ENCODE data around the gene DPH1. TPM values are rescaled to one million over a fixed set of nuclear protein-coding genes. Genes with fewer than 3 reads are reported as not detected.

DPH1 gene
- total RNA-seq, 4 donors from 2014 or later, result 36.8 to 53.1 (median 37.6) TPM

DNA sequence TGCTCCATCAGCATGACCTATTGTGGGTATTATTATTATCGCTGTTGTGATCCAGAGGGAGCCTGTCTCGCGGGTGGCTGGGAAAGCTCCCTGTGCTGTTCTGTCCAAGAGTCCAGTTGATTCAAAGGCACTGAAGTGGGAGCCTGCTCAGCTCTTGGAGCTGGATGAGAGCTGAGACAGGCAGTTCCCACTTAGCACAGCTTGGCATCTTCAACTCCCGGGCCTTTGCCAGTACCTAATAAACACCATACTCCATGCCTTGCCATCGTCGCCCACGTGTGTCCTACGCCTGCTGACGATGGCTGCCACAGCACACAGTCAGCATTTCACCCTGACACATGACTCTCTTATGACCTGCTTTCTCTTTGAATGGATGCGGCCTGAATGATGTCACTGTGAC is 37.4 kb upstream of the DPH1 start:
- DNase-seq (ENCODE audit: low spot score) (no peak), ATAC-seq (ENCODE audit: low FRiP score) (no peak)
- TF ChIP-seq CTCF (IDR thresholded peaks at IDR 0.05), result no peak

GRCh38 chr17:1994707-1995106 is 35.2 kb upstream of the DPH1 start:
- no peak for TF ChIP-seq CTCF (IDR thresholded peaks at IDR 0.05)
- ATAC-seq (ENCODE audit: low FRiP score), result no peak
- DNase-seq (ENCODE audit: low spot score), result no peak

- TF ChIP-seq CTCF (IDR thresholded peaks at IDR 0.05), result no peak
- DNase-seq (ENCODE audit: low spot score) (no peak), ATAC-seq (ENCODE audit: low FRiP score) (no peak)
These were observed 34.5 kb upstream of the DPH1 start for GRCh38 chr17:1995321-1995892.

DNA sequence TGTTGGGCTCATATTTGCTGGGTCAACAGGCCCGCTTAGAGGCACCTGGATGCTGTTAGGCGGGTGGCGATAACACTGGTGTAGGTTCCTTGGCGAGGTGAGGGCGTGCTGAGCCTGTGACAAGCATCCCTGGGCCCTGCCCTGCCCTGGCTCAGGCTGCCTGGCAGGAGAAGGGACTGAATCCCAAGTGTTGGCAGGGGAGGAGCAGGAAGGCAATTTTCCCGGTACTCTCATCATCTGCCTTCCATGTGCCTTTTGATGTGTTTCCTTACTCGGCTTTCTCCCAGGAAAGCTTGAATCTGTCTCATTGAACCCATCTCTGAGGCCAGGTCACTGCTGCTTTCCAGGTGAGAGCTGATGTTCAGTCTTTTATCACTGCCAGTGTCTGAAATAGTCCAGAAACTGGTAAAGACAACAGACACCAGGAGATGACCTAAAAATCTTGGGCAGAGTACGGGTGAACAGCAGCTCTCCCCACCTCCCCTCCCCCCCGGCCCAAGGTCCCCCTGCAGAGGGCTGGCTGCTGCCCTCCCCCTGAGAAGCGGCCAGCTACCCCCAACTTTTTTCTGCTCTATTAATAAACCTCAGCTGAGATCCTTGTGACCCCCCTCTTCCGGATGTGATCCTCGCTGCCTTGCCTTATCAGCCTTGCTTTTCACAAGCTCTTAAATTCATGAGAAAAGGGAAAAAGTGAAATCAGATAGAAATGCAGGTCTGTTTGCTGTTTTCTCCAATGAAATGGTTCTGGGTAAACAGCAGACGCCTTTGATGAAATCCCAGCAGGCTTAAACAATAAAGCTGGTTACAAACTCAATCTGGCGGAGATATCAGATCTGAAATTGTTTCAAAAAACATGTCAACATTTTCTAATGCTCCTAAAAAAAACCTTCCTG is 33.8 kb upstream of the DPH1 start:
- DNase-seq (ENCODE audit: low spot score) (no peak), ATAC-seq (ENCODE audit: low FRiP score) (no peak)
- no peak for TF ChIP-seq CTCF (IDR thresholded peaks at IDR 0.05)

- TF ChIP-seq CTCF (IDR thresholded peaks at IDR 0.05), result no peak
- ATAC-seq (ENCODE audit: low FRiP score), result no peak
- DNase-seq (ENCODE audit: low spot score), result no peak
These were observed 33.1 kb upstream of the DPH1 start for GRCh38 chr17:1996800-1997288.

GRCh38 chr17:1997289-1997926 is 32.5 kb upstream of the DPH1 start:
- no peak for TF ChIP-seq CTCF (IDR thresholded peaks at IDR 0.05)
- no peak for DNase-seq (ENCODE audit: low spot score)
- ATAC-seq (ENCODE audit: low FRiP score), result no peak

Data from omental fat pad (tissue), 4 donors.